Measurements from ENCODE around the gene MPHOSPH6.
"Not testable (repeated sequence)": the region's sequence is repeated elsewhere in the genome, so short reads cannot be mapped to it uniquely, and the experiment has no call there.

Gene MPHOSPH6

DNA sequence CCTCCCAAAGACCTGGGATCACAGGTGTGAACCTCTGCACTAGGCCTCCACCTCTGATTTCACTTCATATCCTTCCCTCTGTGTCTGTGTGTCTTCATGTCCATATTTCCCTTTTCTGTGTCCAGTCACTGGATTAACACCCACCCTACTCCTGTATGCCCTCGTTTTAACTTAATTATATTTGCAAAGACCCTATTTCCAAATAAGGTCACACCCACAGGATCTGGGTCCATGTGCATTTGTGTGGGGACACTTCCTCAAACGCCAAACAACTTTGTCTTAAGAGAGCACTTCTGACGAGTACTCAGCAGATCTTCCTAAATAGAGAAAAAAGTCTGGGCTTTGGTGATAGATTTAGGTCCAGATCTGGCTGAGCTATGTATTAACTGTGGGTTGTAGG is 56.3 kb downstream of the MPHOSPH6 start:
- DNase-seq, result no peak

DNA sequence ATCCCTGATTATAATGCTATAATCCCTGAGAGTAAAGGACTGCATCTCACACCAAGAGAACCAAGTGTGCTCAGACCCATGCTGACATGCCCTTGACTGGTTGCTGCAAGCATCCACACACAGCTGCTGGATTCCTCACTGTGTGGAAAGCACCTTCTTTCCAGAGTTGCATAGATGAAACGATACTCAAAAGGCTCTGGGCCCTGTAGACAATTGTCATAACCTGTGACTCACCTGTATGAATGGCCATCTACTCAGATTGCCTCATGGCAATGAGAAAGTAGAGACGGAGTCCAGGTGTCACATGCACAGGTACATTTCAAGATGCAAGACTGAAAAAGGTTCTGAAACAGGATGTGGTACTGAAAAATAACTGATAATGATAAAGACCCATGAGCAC is 58.1 kb downstream of the MPHOSPH6 start:
- no peak for DNase-seq

GRCh38 chr16:82109266-82109665 is 60.8 kb downstream of the MPHOSPH6 start:
- DNase-seq, result not testable (repeated sequence)

DNA sequence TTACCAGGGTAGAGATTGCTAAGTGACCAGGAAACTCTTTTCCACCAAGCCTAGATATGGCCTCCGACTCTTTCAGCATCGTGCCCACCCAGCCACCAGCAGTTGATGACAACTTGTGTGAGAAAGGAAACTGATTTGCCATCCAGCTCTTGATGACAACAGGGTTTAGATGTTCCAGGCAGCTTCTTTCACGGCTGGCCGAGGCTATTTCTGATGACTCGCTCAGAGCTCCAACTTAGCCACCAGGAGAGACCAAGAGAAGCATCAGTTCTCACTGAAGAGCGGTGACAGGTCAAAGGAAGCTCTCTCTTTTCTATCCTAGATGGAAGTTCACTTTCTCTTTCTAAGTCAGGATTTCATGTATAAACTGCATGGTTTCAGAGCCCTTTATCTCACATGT is 61.2 kb downstream of the MPHOSPH6 start:
- no peak for DNase-seq

DNA sequence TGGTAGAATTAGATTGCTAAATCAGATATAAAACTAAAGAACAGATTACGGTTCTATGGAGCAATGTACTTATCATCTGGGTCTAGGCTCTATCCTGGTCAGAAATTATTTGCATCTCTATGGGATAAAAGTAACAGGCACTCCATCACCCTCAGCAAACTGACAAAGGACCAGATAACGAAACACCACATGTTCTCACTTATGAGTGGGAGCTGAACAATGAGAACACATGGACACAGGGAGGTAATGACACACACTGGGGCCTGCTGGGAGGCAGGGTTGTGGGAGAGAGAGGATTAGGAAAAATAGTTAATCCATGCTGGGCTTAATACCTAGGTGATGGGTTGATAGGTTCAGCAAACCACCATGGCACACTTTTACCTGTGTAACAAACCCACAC is 61.9 kb downstream of the MPHOSPH6 start:
- no peak for DNase-seq

GRCh38 chr16:82105107-82105506 is 64.9 kb downstream of the MPHOSPH6 start:
- no peak for DNase-seq
